ENCODE results near the gene IMMP2L.

Gene IMMP2L

DNA sequence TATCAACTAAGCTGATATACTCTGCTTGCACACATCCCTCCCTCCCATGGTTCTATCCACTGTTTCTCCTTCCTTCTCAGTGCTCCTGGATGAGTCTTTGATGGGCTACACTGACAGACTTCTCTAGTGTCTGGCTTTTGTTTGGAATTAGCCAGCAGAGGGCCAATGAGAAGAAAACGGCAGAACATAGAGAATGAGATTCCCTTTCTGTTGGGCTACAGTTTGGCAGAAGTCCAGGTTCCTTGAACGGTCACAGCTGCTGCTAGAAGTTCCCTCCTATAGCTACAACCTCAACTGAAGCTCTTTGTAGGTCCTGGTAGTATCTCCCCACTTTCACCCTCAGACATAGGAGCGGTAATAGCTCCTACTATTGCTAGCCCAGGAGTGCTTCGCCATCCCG is 722.4 kb downstream of the IMMP2L start:
- no peak for DNase-seq

DNA sequence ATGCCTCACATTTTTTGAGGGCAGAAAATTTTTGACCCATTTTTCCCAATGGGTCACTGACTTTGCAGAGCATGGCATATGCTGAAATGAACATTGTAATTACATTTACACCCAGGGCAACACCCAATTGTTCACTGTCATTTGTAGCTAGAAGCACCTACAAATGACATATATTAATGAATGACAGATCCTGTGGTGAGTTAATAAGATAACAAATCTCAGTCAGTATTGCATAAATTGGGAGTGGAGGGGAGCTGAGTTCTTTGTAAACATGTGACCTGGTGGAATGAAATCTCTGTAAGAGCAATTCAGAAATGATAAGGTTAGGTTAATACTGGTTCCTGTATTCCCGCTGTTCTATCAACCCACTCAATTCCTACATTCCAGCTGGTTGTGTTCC is 726.4 kb downstream of the IMMP2L start:
- DNase-seq, result no peak

DNA sequence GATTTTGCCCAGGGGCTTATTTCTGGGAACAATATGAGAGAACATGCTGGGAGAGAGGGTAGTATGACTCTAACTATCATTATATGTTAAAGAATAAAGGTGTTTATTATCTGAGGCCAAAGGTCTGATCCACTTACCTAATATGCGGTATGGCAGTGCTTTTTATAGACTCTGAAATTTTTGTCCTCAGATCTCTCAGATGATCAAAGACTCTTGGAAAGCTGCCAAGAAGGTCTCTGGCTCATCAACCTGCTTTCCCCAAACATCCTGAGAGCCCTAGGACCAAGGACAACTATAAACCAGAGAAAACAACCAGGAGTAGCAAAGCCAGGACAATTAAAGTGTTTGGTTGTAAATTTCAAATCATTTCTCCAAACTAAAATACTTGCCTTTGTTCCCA is 727.1 kb downstream of the IMMP2L start:
- DNase-seq, result no peak

DNA sequence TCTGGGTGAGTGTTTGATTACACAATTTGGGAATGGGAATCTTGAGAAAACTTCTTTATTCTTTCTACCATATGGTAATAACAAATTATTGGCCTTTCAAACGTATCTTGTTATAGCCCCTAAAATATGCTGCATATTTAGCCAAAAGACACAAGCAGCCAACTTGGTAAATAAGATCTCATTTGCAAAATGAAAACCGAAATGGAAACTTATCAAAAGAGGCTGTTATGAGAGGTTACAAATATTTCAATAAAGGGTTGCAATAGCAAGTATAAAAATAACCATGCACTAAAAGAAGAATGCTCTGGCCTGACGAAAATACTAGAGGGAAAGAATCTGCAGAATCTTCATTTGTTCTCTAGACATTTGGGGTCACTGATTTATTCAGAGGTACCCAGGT is 730.9 kb downstream of the IMMP2L start:
- no peak for DNase-seq

DNA sequence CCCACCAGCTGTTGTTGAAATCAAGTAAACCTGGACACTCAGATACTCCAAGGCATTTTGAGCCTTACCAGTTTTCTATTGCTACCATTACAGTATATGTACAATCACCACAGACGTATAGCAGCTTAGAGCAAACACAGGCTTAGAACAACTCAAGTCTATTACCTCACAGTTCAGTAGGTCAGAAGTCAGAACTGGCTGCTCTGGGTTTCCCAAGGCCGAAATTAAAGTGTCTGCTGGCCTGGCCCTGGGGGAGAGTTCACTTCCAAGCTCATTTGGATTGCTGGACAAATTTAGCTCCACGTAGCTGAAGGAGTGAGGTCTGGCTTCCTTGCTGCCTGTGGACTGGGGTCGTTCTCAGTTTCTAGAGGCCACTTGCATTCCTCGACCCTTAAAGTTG is 731.5 kb downstream of the IMMP2L start:
- DNase-seq, result no peak

DNA sequence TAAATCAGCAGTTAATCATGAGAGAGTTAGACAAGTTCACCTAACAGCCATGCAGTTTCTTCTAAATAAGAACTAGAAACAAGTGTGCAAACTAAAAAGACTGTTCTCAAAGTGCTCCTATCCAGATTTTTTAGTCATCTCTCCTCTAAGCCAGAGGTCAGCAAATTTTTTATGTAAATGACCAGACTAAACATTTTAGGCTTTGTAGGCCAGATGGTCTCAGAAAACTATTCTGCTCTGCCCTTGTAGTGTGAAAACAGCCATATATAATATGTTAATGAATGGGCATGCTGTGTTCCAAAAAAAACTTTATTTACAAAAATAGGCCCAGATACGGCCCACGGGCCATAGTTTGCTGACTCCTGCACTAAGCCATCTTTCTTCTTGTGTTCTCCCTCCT is 734.4 kb downstream of the IMMP2L start:
- no peak for DNase-seq

DNA sequence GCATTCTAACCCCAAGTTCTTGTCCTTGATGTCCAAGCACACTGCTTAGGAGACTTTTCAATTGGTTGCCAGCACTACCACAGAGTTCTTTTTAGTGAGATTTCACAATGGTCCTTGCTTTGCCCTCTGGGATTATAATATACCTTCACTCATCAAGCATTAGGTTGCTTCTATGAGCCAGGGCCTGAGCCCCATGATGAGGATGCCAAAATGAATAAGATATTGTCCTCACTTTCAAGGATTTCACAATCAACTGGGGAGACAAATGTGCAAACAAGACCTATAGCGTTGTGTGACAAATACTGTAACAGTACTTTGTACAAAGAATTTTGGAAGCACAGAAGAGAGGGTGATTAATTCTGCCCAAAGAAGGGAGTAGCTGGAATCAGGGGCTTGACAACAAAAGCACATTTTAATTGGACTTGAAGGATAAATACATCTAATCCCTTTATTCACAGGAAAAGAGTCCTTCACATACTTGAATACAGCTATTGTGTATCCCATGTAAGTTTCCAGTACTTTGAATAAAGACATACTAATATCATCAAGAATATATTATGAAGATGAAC is 734.9 kb downstream of the IMMP2L start:
- DNase-seq, result no peak

DNA sequence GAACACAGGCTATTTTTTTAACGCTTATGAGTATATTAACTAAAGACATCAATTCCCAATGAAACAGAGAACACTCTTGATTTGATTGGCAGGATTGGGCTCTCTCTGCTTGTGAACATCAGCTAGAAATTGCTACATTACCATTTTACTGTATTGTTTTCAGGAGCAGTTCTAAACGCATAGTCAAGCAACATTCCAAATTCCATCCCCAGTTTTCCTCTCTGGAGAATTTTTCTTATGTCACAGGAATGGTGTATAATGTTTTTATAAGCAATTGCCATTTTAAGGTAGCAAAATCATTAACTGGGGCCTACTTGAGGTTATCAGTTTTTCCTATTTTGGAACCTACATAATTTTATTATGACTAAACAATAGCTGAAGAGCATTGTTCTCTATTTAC is 748.3 kb downstream of the IMMP2L start:
- DNase-seq, result no peak

DNA sequence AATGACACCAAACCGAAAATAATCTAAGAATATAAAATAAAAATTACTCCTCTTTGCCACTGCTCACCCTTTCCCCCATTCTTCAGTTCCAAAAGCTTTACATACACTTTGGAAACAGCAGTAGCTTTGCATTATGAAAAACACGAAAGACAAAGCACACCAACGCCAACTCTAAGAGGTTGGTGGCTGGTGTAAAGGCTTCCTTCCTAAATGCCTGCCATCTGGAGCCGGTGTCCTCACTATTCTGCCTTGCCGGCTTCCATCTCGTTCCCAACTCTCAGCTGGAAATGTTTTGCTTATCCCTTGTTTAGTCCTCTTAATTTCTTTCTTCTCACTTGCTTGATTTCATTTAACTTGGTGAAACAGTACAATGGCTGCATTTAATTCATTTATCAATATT is 752.5 kb downstream of the IMMP2L start:
- DNase-seq, result no peak

DNA sequence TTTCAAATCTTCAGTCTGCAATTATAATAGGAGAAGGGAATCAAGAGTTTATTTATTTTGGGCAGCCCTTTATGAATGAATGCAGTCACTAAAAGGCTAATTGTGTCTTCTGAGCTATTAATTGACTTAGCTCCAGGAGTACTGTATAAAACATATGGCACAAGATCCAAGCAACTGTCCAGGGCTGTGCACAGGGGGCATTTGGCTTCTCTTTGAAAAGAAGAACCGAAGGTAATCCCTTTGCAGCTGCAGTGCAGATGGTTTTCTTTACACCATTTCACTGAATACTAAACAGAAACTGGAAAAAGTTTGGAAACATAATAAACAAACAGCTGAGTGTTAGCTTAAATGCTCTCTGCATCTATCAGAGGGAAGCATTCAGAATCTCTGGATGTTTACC is 753.9 kb downstream of the IMMP2L start:
- DNase-seq, result no peak

DNA sequence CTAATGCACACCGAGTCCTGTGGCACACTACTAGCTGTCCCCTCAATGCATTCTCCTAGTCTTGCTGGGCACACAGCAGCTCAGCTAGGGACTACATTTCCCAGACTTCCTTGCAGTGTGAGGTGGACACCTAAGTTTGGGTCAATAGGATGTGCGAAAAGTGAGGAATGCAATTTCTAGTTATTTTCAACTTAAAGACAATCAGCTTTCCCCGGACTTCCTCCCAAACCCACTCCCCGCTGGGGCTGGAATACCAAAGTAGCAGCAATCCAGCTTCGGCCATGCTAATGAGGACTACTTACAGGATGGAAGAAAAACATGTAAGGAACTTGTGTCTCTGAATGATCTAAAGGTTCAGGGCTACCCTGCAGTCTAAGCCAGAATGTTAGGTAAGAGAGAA is 757.8 kb downstream of the IMMP2L start:
- no peak for DNase-seq

DNA sequence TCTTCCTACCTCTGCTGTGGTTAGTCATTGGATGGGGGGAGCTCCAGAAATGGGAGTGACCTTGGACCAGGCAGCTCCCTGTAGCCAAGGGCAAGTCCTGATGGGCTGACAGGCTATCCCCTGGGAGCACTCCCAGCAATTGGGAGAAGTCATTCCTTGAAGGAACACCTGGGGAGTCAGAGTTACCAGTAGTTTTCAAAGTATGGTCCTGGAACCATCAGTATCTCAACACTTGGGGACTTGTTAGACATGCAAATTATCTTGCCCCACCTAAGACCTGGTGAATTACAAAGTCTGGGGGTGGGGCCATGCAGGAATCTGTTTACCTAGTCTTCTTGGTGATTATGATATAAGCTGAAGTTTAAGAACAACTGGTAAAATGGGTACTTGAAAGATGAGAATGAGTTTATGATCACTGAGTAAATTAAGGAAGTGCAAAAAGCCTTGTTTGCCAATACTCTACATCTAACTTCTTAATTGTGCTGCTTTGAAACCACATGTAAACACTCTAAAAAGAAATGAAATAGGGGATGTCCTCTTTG is 758.6 kb downstream of the IMMP2L start:
- no peak for DNase-seq

DNA sequence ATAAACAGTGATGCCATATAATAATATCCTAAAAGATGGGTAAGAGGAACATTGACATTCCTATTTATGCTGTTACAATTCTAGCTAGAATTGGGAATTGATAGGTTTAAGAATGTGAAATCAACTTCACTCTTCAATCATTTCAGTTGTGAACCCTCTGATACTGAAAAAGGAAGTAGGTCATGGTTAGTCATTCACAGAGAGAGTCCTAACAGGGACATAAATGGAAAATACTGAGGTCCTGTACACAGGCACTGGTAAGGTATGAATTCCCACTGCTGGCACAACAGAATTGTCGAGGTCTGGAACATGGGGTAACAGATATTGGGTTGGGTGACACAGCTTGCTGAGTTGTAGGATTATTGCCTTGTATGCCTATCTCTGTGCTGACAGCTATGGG is 760.8 kb downstream of the IMMP2L start:
- no peak for DNase-seq

DNA sequence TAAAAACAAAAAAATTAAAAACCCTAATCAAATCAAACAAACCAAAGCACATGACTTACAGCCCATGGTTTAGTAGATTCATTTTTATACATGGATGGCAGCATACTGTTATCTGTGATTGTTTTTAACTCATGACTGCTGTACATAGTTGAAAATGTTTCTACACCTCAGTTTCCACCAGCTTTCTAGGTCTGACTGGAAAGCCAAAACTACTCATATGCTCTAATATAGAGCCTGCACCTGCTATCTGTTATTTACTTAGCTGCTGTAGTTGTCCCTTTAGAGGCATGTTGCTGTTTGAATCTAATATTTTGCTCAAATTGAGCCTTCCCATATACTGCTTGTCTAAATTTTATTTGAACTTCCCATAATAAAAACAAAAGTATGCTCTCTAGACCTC is 761.3 kb downstream of the IMMP2L start:
- DNase-seq, result no peak

DNA sequence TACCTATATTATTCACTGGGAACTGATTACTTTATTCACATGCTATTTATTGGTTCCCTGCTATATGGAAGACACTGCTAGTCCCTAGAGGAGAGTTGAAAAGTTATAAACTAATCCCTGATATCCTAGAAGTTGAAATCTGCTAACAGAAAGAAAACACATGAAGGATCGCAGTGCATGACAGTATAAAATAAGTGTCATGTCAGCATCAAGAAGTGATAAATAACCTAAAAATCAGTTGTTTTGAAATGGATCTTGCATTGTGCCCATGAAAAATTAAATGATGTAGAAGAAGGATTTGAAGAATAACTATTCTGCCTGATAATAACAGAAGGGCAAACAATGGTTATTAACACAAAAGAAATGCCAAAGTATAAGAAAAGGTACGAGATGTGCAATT is 764.6 kb downstream of the IMMP2L start:
- no peak for DNase-seq

DNA sequence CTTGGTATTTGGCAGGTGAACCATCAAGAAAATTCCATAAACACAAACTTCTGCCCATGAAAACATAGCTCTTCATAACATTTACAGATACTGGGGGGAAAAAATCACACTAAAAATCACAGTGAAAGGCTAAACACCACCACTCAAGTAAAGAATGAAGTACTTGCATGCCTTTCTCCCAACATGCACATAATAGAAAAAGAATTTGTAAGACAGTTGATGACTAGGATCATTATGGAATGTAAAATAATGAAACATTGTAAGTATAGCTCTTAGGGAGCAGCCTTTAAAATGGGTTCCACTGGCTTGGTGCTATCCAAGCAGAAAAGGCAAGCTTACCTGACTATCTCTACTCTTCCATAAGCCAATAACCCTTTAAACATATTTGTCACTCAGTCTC is 771.3 kb downstream of the IMMP2L start:
- DNase-seq, result no peak

DNA sequence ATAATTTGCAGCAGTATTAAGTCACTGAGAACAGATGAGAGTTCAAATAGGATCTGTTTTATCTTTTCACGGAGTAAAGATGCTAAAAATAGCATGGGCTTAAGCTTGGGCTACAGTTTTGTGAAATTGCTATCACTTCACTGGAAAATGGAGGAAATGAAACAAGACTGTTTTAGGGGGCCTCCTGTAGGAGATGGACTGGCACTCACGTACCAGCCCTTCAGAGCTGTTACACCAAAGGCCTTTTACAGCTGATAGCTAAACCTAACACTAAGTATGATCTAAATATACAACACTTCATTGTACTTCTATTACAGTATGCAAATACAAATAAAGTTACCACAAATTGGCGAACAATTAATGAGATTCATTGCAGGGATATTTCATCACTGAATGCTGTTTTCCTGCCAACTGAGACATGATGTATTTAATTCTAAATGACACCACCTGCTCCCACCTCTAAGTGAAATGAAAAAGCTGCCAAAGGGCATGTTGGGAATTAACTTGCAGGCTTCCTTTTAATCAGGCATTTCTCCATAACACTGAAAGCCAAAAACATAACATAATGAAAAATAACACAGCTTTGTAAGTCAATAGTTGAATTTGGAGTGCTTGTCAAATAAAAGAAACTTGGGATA is 775.8 kb downstream of the IMMP2L start:
- DNase-seq, result no peak

DNA sequence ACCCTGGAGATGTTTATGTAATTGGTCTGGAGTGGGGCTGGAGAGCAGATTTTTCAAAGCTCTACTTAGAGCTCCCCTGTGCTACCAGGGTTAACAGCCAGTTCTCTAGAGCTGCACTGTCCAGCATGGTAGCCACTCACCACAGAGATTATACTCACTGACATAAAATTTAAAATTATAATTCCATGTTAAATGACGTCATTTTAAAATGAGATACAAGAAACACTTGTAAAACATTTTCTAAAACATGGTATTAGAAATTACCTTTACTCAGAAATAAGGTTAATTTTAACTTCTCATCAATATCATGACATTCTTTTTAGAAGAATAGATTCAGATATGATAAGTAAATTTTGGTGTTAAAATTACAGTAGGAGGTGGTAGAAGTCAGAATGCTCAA is 777.5 kb downstream of the IMMP2L start:
- DNase-seq, result no peak

DNA sequence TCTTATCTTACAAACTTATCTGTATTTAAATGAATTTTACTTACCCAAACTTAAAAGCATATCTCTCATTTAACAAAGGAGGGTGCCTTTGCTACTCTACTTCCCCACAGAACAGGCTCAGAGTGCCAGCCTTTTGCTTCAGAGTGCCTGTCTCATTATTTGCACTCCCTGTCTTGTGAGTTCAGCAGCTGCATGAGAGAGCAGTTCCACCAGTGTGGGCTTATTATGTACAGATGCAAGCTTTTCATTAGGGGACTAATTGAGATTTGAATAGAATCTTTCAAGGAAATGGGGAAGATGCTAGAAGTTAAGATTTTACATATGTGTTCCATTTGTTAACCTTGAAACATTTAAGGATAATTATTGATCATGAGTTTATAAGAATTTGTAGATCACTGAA is 781.6 kb downstream of the IMMP2L start:
- no peak for DNase-seq

DNA sequence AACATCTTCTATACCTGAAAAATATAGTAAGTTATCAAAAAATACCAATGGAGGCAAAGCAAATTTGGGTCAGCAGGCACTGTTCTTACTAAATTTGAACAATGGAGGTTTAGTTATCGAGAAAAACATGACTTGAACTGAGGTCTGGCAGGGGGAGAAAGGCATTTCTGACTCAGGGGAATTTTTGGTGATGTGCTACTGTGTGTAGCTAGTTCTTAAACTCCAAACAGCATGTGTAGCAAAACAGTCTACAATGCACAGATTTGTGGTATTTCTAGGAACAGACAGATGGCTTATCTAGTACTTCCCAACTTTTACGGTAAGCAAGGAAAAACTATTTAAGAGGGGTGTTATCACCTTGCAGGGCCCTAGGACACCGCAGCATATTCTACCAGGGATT is 783.0 kb downstream of the IMMP2L start:
- DNase-seq, result no peak

DNA sequence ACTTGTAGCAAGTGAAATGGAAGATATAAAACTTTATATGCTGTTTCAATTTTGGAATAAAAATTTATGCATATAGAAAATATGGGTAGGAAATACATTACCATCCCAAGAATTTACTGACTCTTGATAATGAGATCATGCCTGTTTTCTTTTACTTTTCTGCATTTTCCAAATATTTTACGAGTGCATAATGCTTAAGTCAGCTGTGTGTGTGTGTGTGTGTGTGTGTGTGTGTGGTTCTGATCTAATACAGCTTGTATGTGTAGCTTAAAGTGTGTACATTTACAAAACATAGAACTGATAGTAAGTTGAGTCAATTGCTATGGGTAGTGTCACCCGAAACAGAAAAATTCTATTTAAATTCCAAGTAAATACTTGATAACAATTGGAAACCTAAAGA is 787.2 kb downstream of the IMMP2L start:
- no peak for DNase-seq

DNA sequence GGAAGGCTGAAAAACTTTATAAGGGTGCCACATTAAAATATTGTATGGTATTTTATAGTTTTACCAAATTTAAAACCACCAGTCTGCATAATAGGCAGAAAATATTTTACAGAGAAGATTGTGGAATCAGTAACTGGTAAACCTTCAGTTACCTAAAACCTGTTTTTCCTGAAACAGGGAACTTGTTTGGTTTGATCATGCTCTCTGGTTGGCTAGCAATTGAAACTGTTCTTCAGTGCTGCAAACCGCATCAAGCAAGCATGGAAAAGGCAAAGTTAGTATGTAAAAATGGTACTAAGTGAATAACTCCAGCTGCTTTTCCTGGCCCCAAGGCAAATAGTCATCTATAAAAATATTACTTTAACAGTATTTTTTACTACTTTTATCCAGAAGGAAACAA is 788.2 kb downstream of the IMMP2L start:
- no peak for DNase-seq

DNA sequence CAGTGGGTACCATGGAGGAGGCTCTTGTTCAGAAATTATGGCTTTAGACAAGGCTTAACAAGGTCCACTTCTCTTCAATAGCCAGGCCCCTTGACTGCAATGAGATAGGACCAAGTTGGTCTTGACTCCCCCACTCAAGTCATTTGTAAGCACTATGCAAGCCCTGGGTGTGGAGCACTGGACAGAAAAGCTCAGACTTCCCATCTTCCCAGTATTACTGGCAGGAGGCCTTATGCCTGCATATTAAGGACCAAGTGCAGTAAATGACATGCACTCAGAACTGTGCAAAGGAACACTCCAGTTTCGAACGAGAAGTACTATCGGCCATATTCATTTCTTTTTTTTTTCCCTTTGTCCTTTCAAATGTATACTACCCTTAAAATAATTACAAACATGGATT is 789.7 kb downstream of the IMMP2L start:
- DNase-seq, result no peak

DNA sequence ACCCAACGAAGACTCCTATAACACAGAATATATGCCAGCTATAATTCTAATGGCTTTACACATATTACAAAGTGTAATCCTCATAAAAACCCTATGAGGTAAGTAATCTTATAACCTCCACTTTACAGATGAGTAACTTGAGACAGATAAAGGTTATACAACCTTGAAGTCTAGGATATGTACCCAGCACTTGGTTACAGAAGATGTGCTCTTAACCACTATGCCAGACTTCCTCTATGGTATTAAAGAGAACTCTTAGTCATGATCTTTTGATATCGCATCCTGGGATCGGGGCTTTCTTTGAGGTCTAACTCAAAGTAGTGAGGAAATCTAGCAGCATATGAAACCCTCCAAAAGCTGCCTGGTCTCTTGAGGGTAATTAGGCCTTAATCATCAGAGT is 790.6 kb downstream of the IMMP2L start:
- DNase-seq, result no peak

DNA sequence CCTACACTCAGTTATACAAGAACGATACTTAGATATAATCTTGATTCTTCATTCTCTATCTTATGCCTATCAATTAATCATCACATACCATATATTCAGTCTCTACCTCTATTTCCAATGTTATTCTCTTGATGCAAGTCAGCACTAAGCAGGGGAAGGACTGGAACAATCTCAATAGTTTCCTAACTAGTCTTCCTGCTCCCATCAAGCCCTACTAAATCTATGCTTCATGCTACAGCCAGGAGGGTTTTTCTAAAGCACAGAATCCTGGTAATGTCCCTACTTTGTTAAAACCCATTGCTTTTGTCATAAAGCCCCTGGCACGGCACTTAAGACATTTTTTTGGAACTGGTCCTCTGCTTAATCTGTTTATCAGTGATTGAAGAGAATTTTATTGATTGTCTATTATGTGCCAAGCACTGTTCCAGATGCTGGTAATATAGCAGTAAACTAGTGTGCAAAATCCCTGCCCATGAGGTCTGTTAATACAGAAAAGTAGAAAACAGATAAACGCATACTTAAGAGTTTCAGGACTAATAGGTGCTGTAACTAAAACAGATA is 794.7 kb downstream of the IMMP2L start:
- no peak for DNase-seq

Measured in bone marrow (tissue), 2 donors.